22Rv1 (cell line): Measurements from ENCODE around the gene CHST3.
"Not testable (repeated sequence)": the region's sequence is repeated elsewhere in the genome, so short reads cannot be mapped to it uniquely, and the experiment has no call there.

Experiments used
- H3K27ac ChIP-seq: fragments of 450-650 bp; 2 replicates; pipeline ENCODE4 v1.5.1; 2017
- CTCF ChIP-seq: fragments of 450-650 bp; IDR thresholded peaks from 2 replicates; pipeline ENCODE4 v1.5.1; 2017; ENCODE audit warnings: mild to moderate bottlenecking
- ZFX ChIP-seq: fragments of 450-650 bp; IDR thresholded peaks from 2 replicates; pipeline ENCODE4 v1.6.1; 2017; ENCODE audit warnings: antibody characterized with exemption, borderline replicate concordance

The CHST3 gene

GRCh38 chr10:71975087-71975870 lies 11.1 kb downstream of the CHST3 start:
- H3K27ac ChIP-seq, result peak overlapping the region; percentile 63
- TF ChIP-seq CTCF (no peak), ZFX (no peak)

DNA sequence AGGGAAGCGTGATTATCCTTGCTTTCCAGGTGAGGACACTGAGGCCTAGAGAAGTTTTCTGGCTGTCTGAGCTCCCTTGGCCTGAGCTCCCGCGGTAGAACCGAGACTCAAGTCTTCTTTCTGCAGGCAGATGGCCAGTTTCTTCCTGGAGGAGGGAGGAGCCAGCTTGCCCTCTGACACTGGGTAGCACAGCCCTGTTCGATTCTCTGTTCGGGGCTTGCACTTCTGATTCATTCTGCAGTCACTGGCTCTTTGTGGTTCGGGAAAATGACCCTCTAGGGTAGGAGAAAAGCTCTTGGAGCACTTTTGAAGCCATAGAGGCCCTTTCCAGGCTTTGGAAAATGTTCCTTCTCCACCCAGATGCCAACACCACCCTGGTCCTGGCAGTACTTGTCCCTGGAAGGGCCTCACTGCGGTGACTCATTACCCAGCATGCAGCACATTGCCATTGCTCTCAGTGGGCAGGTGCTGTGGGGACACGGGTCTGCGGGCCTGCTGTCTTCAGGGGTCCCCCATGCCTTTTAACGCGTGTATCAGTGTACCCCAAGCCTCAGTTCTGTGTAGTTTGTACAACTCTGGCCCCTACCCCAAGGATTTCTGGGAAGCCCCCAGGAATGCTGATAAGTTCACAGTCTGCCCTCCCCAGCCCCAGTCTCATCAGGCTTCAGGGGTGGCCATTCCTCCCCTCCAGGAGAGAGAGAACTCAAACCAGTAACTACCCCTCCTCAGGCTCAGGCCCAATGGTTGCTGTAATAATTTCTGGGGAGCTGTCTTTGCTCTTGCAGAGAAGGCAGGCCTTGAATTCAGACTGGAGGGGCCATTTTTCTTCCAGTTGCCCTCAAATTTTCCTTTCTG lies 11.9 kb downstream of the CHST3 start:
- H3K27ac ChIP-seq, result peak overlapping the region; percentile 63
- TF ChIP-seq ZFX (no peak), CTCF (no peak)

GRCh38 chr10:71977614-71977903 lies 13.4 kb downstream of the CHST3 start:
- H3K27ac ChIP-seq, result not testable (repeated sequence)

DNA sequence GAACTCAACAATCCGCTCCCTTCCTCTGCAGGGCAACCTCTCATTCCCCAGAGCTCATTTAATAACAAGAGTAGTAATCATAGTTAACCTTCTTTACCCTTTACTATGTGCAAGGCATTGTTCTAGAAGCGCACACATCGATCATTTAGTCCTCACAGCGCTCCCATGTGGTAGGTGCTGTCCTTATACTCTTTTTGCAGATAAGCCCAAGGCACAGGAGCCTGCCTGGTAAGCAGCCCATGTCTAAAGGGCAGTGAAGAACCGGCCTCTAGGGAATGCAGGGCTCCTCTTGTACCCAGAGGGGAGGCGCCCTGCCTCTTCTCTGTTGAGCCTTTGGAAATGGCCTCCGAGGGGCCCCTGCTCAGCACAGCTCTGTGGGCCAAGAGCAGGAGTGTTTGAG lies 14.3 kb downstream of the CHST3 start:
- no peak overlapping the region for H3K27ac ChIP-seq
- TF ChIP-seq ZFX, result no peak
- TF ChIP-seq CTCF, result no peak

DNA sequence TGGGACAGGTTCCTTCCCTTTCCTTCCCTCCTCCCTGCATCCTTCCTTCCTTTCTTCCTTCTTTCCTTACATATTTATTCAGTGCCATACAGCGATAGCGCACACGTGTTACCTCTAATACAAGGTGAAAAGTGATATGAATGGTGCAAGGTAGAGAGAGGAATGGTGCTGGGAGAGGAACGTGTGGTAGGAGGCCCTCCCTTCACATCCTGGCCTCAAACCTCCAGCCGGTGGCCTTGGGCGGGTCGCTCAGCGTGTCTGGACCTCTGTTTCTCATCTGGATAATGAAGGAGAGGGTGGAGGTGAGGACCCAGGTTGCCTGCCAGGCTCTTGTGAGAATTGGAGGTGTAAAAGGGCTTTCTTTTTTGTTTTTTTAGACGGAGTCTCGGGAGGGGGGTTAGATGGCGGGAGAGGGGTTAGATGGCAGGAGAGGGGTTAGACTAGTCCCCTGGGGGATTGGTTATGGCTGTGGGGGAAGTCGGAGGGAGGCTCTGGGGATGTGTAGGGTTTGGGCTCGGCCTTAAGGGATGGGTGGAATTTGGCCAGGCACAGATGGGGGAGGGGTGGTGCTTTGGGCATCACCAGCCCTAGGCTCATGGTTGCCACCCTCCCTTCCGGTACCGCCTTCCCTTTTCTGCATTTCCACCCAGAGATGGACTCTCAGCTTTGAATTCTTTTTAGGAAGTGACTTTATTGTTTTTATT lies 14.9 kb downstream of the CHST3 start:
- TF ChIP-seq CTCF (no peak), ZFX (no peak)
- no peak overlapping the region for H3K27ac ChIP-seq

- H3K27ac ChIP-seq, result no peak overlapping the region
- TF ChIP-seq ZFX (no peak), CTCF (no peak)
These were observed 15.5 kb downstream of the CHST3 start for GRCh38 chr10:71979692-71980062.

DNA sequence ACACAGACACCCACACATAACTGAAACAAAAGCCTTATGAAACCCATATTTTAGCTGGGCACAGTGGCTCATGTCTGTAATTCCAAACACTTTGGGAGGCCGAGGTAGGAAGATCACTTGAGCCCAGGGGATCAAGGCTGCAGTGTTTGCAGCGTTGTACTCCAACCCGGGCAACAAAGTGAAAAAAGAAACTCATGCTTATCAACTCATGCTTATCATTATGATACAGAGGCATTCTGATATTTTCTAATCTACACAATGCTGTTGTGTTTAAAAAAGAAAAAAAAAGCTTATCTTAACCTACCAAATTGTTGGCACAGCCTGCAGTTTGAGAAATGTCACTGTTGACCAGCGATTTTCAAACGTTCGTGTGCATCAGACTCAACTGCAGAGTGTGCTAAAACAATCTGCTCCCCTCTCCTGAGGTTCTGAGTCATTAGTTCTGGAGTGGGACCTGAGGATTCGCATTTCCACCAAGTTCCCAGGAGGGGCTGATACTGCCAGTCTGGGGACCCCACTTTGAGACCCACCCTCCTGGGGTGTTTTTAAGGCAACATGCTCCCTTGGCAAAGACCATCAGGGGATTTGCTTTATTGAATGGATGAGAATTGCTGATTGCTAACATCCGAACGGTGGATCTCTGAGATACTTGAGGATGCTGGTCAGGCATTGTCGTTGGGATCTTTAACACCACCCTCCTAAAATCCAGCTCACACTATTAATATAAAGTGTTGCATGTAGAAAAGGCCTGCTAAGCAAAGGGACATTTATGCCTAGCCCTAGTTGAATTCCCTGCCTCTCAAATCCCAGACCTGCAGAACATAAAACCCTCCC lies 16.2 kb downstream of the CHST3 start:
- no peak overlapping the region for H3K27ac ChIP-seq
- no peak for TF ChIP-seq CTCF
- TF ChIP-seq ZFX, result no peak
